GM10266 (cell line): ENCODE data around the gene BRD1.

Experiments
- DNase-seq: peaks from one replicate; pipeline ENCODE4 v3.0.0; 2012; ENCODE audit errors: extremely low spot score
- TF ChIP-seq, protein P1 (sequence below): IDR thresholded peaks from 2 replicates; pipeline ENCODE4 v1.5.1; 2012; ENCODE audit warnings: mild to moderate bottlenecking, low read depth; ENCODE audit not compliant: control insufficient read depth, insufficient read depth; ENCODE audit errors: missing control alignments

The BRD1 gene

DNA sequence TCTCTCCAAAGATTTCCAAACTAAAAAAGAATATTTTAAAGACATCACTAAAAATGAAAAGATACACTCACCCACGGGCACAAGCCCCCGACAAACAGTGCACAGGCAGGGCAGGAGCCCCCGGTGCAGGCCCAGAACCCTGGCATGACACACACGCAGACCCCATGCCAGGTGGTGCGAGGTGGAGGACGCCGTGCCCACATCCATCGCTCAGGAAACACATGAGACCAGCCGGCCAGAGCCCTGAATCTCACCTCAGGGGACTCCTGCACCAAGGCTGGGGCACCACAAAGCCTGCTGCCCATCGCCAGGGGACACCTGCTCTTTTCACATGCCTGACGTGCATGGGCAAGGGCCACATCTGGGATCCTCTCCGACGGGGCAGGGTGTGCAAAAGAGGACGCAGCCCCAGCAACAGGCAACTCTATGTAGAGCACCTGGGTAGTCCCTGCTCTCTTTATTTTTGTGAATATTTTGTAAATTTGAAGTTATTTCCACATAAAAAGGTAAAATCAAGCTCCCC lies 13.4 kb downstream of the BRD1 start:
- TF ChIP-seq, protein P1, sequence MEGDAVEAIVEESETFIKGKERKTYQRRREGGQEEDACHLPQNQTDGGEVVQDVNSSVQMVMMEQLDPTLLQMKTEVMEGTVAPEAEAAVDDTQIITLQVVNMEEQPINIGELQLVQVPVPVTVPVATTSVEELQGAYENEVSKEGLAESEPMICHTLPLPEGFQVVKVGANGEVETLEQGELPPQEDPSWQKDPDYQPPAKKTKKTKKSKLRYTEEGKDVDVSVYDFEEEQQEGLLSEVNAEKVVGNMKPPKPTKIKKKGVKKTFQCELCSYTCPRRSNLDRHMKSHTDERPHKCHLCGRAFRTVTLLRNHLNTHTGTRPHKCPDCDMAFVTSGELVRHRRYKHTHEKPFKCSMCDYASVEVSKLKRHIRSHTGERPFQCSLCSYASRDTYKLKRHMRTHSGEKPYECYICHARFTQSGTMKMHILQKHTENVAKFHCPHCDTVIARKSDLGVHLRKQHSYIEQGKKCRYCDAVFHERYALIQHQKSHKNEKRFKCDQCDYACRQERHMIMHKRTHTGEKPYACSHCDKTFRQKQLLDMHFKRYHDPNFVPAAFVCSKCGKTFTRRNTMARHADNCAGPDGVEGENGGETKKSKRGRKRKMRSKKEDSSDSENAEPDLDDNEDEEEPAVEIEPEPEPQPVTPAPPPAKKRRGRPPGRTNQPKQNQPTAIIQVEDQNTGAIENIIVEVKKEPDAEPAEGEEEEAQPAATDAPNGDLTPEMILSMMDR, result no peak
- DNase-seq, result no peak

DNA sequence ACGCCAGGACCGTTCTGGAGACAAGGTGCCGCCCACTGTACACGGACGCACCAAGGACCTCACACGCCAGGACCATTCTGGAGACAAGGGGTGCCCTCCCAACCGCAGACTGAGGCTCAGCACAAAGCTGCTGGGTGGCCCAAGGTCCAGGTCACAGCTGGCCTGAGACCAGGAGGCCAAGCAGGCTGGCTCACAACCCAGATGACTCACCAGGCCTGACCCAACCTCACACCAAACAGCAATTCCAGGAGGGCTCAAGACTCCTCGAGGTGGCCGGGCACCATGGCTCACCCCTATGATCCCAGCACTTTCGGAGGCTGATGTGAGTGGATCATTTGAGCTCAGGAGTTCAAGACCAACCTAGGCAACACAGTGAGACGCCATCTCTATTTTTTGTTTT lies 14.8 kb downstream of the BRD1 start:
- TF ChIP-seq, protein P1, result no peak
- no peak for DNase-seq

DNA sequence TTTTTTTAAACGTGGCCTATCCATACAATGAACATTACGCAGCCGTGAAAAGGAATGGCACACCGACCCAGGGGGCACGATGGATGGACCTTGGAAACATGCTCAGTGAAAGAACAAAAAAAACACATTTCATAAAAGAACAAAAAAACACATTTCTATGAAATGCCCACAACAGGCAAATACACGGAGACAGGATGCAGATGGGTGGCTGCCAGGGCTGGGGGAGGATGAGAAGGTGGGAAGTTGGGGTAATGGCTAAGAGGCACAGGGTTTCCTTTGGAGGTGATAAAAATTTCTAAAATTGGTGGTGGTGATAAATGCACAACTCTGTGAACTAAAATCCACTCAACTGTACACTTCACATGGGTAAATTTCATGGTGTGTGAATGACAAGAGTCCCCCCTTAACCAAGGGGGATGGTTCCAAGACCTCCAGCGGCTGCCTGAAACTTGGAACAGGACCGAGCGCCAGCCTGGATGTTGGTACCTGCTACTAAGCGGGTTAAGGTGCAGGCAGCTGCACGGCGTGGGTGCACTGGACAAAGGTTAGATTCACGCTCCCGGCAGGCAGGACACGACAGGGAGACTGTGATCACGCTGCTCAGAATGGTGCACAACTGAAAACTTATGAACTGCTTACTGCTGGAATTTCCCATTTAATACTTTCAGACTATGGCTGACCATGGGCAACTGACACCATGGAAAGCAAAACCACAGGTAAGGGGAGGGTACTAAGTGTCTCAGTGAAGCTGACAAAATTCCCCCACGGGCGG lies 16.5 kb downstream of the BRD1 start:
- DNase-seq, result no peak
- TF ChIP-seq, protein P1, result no peak

DNA sequence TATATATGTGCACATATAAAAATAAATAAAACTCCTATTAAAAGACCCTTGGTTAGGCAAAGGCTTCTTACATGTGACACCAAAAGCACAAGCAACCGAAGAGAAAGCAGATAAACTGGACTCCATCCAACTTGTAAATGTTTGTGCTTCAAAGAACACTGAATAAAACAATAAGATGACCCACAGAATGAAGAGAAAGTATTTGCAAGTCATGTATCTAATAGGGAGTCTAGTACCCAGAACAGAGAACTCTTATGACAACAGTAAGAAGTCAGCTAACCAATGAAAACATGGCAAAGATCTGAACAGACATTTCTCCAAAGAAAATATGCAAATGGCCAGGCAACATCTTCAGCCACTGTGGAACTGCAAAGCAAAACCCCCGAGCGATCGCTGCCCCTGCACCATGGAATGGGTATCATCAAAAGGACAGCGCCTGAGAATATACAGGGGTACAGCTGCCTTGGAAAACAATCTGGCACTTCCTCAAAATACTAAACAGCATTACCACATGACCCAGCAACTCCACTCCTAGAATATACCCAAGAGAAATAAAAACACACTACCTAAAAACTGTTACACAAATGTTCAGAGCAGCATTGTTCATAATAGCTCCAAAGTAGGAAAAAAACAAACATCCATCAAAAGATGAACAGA lies 17.2 kb downstream of the BRD1 start:
- TF ChIP-seq, protein P1, result no peak
- DNase-seq, result no peak

DNA sequence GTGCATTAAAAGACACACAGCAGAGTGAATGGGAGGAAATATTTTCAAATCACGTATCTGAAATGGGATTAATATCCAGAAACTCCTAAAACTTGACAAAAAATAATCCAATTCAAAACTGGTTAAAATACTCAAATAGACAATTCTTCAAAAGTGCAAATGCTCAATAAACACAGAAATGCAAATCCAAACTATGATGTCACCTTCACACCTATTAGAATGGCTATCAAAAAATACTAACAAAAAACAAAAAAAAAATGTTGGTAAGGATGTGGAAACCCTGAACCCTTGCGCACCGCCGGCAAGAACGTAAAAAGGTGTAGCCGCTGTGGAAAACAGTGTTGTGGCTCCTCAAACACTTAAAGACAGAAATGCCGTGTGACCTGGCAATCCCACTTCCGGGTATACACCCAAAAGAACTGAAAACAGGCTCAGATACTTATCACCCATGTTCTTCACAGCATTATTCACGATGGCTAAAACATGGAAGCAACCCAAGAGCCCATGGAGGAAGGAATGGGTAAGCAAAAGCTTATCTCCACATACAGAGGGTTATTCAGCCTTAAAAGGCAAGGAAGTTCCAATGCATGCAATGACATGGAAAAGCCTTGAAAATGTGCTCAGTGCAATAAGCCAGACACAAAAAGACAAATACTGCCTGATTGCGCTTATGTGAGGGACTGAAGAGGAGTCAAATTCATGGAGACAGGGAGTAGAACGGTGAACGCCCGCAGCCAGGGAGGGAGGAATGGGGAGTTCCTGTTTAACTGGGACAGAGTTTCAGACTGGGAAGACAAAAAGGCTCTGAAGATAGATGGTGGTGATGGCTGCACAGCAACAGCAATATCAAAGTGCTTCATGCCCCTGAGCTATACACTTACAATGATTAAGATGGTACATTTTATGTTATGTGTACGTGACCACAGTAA lies 19.6 kb downstream of the BRD1 start:
- no peak for DNase-seq
- TF ChIP-seq, protein P1, result no peak

DNA sequence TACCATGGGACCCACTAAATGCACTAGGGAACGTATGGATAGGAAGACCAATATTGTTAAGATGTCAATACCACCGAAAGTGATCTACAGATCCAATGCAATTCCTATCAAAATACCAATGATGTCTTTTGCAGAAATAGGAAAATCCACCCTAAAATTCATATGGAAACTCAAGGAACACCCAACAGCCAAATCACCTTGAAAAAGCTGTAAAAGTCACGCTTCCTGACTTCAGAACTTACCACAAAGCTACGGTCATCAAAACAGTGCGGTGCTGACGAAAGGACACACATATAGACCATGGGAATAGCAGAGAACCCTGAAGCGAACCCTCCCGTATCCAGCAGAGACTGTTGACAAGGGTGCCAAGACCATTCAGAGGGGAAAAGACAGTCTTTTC lies 20.5 kb downstream of the BRD1 start:
- DNase-seq, result no peak
- TF ChIP-seq, protein P1, result no peak
